GM10248 (cell line): ENCODE measurements around the gene TANGO2.

Source experiments
- CTCF ChIA-PET: fragments of 300-600 bp; sonication (Branson Sonifier 250); formaldehyde crosslinking; extraction: SDS; loops from one replicate; lab custom pipeline; 2021; ENCODE audit warnings: antibody characterized with exemption; lab: Yijun Ruan, JAX
- POLR2A ChIA-PET: fragments of 350-650 bp; sonication (Branson Sonifier 250); formaldehyde crosslinking; extraction: SDS; loops from one replicate; lab custom pipeline; 2020; ENCODE audit warnings: antibody characterized with exemption; lab: Yijun Ruan, JAX
- DNase-seq: peaks from one replicate; pipeline ENCODE4 v3.0.0; 2012; ENCODE audit errors: extremely low spot score
- TF ChIP-seq, protein P1 (sequence below): IDR thresholded peaks from 2 replicates; pipeline ENCODE4 v1.5.1; 2012; ENCODE audit warnings: mild to moderate bottlenecking, low read depth; ENCODE audit errors: extremely low read depth, missing control alignments, control extremely low read depth

Gene TANGO2

DNA sequence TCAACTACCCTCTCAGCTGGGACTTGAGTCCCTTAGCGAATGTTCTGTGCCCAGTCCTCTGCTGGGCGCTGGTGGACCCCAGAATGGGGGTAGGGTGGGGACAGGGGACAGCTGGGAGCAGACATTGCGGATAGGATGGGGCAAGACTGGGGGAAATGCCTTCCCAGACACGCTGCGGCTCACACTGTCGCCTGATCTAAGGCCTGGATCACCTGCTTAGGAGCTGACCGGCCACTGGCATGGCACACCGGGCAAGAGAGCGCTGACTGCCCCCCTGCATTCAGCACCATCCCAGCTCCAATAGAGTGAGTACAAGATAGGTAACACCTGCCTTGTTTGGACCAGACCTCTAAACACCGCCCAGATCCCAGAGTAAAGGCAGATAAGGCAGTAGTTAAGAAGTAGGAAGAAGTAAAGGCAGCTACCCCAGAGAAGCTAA lies 5.7 kb upstream of the TANGO2 start:
- TF ChIP-seq, protein P1, sequence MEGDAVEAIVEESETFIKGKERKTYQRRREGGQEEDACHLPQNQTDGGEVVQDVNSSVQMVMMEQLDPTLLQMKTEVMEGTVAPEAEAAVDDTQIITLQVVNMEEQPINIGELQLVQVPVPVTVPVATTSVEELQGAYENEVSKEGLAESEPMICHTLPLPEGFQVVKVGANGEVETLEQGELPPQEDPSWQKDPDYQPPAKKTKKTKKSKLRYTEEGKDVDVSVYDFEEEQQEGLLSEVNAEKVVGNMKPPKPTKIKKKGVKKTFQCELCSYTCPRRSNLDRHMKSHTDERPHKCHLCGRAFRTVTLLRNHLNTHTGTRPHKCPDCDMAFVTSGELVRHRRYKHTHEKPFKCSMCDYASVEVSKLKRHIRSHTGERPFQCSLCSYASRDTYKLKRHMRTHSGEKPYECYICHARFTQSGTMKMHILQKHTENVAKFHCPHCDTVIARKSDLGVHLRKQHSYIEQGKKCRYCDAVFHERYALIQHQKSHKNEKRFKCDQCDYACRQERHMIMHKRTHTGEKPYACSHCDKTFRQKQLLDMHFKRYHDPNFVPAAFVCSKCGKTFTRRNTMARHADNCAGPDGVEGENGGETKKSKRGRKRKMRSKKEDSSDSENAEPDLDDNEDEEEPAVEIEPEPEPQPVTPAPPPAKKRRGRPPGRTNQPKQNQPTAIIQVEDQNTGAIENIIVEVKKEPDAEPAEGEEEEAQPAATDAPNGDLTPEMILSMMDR: no peak
- DNase-seq: no peak
- CTCF ChIA-PET: interaction anchor here (1.2 to 4.5 kb wide), 7 partner anchors 14 to 291 kb away, joined by 3 to 54 read pairs (median 4); no protein-coding TSS in a partner anchor
- POLR2A ChIA-PET: no interaction called here

DNA sequence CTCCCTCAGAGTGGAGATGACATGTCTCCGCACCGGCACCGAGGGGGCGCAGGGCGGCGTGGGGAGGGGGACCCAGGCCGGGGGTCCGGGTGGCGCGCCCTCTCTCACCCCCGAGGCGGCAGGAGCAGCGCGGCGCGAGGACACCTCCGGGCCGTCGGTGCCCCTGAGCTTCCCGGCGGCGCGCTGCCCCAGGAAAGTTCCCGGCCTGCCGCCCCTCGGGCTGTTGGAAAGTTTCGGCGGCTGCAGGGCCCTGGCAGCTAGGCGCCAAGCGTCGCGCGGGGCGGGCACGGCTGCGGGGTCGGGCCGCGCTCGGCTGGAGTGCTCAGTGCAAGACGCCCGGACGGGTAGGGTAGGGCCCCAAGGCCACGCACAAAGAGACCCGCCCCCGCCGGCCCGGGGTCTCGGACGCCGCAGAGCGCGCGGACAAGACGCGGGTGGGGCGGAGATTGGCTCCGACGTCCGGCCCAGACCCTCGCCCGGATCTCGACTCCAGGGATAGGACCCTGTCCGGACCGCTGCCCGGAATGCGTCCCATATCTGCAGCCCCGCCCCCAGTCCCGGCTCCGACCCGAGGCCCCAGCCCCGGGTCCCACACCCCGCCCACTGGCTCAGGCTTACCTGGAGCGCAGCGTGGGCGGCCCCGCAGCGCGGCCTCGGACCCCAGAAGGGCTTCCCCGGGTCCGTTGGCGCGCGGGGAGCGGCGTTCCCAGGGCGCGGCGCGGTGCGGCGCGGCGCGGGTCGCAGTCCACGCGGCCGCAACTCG lies 4.8 kb upstream of the TANGO2 start:
- TF ChIP-seq, protein P1: no peak
- no peak for DNase-seq
- ChIA-PET POLR2A (no interaction called here), CTCF (interaction anchor here (1.2 to 4.5 kb wide), 6 partner anchors 13 to 62 kb away, joined by 3 to 54 read pairs (median 10); no protein-coding TSS in a partner anchor)

DNA sequence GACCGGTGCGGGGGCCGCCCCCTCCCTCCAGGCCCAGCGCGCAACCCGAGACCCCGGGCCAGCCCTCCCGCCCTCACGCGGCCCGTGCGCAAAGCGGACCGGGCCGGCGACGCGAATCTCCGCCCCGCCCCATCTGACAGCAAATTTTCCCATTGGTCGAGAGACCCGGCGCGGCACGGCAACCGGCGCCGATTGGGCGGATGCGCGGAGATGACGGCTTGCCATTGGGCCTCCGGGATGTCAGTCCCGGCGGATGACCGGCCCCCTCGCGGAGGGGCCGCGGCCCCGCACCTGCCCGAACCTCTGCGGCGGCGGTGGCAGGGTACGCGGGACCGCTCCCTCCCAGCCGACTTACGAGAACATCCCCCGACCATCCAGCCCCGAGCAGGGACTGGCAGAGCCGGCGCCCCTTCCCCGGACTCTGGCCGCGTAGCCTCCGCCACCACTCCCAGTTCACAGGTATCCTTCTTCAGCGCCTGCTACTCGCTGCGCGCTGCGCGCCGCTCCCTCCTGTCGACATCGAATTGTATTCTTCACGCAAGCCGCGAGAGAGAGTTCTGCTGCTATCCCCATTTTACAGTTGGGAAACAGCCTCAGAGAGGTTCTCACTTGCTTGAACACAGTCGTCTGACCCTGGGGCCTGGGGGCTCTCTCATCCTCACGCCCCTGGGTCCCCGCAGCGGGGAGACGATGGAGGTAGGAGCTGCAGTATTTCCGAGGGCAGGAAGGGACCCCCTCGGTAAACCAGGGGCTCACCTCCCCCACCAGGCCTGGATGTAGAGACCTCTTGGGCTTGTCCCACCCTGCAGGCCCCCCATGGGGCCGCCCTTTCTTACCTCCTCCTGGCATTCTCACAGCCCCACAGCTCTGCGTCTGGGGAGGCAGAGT lies 3.9 kb upstream of the TANGO2 start, which contains the start of gene ARVCF:
Gene ARVCF, minus strand, starts transcription at position 90 of the 888 bp plus-strand sequence. CDS start 26,029 bp downstream, outside the sequence.
- ChIA-PET POLR2A (no interaction called here), CTCF (no interaction called here)
- TF ChIP-seq, protein P1: no peak
- DNase-seq: peak; percentile 98

DNA sequence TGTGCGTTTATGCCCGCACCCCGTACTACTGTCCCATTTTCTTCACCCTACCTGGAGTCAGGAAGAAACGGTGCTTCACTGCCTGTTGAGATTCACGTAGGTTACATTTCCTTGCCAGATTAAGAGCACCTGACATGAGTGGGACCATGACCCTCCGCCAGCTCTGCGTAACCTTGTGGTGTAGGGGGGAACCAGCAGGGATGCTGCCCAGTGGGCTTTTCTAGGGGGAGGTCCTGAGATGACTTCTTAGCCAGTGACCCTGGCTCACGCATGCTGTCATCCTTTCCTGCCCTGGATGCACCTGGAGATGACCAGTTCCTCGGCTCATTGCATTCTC lies 3.3 kb upstream of the TANGO2 start:
- POLR2A ChIA-PET: no interaction called here
- DNase-seq: no peak
- CTCF ChIA-PET: no interaction called here
- TF ChIP-seq, protein P1: no peak

DNA sequence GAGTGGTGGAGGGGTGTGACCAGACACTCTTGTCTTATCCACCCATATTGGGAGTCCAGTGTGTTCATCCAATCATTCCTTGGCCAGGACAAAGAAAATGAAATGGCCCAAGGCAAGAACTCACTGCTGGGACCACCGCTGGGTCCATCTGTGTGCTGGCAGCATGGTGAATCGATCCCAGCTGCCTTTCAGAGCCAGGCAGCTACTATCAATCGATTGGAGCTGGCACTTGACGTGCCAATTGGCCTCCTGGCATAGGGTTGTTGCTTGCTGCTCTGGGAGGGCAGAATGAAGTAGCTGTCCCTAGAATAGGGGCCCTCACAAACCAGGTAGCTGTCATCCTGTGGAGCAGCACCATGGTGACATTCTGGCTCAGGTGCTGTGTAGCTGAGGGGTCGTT lies 2.9 kb upstream of the TANGO2 start:
- ChIA-PET CTCF (no interaction called here), POLR2A (no interaction called here)
- no peak for DNase-seq
- TF ChIP-seq, protein P1: no peak
